Osteoblast (primary cell): ENCODE data around the gene HLA-DRB1. TPM values are rescaled to one million over a fixed set of nuclear protein-coding genes. Genes with fewer than 3 reads are reported as not detected.

Source experiments
- DNase-seq: peaks from one replicate; pipeline ENCODE4 v3.0.0; 2011; ENCODE audit warnings: low spot score, mixed read lengths; ENCODE audit not compliant: insufficient read length; ENCODE audit errors: missing footprints
- H2AFZ ChIP-seq: 2 replicates; pipeline ENCODE4 v1.6.0; 2011; ENCODE audit warnings: mild to moderate bottlenecking, low read length
- H3K27ac ChIP-seq: 2 replicates; pipeline ENCODE4 v1.5.1; 2011; ENCODE audit warnings: mild to moderate bottlenecking, low read depth, low read length, moderate library complexity
- H3K27me3 ChIP-seq: 2 replicates; pipeline ENCODE4 v1.6.0; 2012; ENCODE audit warnings: mild to moderate bottlenecking, control low read depth, inconsistent platforms, low read length, moderate library complexity; ENCODE audit not compliant: insufficient read depth
- H3K36me3 ChIP-seq: 2 replicates; pipeline ENCODE4 v1.5.1; 2011; ENCODE audit warnings: mild to moderate bottlenecking, low read length, control low read depth, moderate library complexity; ENCODE audit not compliant: insufficient read depth
- H3K4me1 ChIP-seq: 2 replicates; pipeline ENCODE4 v1.5.1; 2011; ENCODE audit warnings: mild to moderate bottlenecking, low read length, control low read depth, moderate library complexity; ENCODE audit not compliant: insufficient read depth
- H3K4me2 ChIP-seq: 2 replicates; pipeline ENCODE4 v1.6.0; 2011; ENCODE audit warnings: mild to moderate bottlenecking, low read length; ENCODE audit not compliant: insufficient read depth
- H3K4me3 ChIP-seq: fragments of 200-600 bp; sonication (generic); 3 replicates; pipeline ENCODE4 v1.5.1; 2012; ENCODE audit warnings: mild to moderate bottlenecking, low read length, inconsistent platforms; ENCODE audit not compliant: insufficient read depth
- H3K79me2 ChIP-seq: 2 replicates; pipeline ENCODE4 v1.6.0; 2012; ENCODE audit warnings: mild to moderate bottlenecking, low read length, control low read depth, inconsistent platforms; ENCODE audit not compliant: insufficient read depth
- H3K9me3 ChIP-seq: 2 replicates; pipeline ENCODE4 v1.5.1; 2011; ENCODE audit warnings: low read depth, low read length, control low read depth
- H4K20me1 ChIP-seq: 2 replicates; pipeline ENCODE4 v1.6.0; 2012; ENCODE audit warnings: mild to moderate bottlenecking, low read length, control low read depth; ENCODE audit not compliant: insufficient read depth
- total RNA-seq: library from RNA; depleted of rRNA; stranded (reverse); fragments of >200 nt; gene quantifications from 2 replicates; pipeline ENCODE4 v1.2.3, GENCODE V29; 2012
- TF ChIP-seq, protein P1 (sequence below): IDR thresholded peaks from 2 replicates; pipeline ENCODE4 v1.5.1; 2011; ENCODE audit warnings: mild to moderate bottlenecking, low read depth, low read length, moderate library complexity; ENCODE audit errors: extremely low read depth

Gene HLA-DRB1
- total RNA-seq, 1 donor, result 1.1 TPM

DNA sequence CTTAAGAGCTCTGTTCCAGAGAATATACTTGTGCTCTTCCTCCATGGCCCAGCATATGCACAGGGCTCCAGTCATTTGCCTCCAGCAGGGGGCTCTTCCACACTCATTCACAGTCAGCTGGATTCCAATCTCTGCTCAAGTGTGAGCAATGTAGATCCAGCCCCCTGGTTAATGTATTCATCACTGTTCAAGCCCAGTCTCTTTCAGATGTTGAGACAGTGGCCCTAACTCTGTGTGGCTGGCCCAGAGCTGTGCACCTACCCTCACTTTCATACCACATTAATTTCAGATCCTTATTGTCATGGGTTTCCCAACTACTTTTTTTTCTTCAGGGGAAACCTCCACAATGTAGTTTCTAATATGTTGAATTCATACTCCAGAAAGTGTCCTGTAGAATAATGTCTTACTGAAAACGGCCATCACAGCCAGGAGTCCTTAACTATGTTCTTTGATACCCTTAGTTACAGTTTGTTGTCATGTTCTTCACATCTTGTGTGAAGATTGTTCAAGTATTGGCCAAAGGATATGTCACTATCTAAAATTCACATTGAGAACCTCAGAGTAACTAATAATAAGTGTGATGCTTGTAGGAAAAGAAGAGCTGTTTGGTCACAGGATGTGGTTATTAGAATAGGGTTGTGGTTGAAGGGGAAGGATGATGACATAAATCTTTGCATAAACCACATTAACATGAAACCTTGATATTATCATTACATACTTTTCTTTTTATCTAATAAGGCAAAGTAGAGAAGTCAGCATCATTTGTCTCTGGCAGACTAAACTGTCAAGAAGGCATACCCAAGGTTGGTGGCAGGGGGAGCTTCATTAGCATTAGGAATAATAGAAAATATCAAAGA lies 33.1 kb upstream of the HLA-DRB1 start:
- H2AFZ ChIP-seq, result no peak overlapping the region
- H3K4me2 ChIP-seq, result no peak overlapping the region
- no peaks in the 10 kb centered on the region for H4K20me1 ChIP-seq
- TF ChIP-seq, protein P1, sequence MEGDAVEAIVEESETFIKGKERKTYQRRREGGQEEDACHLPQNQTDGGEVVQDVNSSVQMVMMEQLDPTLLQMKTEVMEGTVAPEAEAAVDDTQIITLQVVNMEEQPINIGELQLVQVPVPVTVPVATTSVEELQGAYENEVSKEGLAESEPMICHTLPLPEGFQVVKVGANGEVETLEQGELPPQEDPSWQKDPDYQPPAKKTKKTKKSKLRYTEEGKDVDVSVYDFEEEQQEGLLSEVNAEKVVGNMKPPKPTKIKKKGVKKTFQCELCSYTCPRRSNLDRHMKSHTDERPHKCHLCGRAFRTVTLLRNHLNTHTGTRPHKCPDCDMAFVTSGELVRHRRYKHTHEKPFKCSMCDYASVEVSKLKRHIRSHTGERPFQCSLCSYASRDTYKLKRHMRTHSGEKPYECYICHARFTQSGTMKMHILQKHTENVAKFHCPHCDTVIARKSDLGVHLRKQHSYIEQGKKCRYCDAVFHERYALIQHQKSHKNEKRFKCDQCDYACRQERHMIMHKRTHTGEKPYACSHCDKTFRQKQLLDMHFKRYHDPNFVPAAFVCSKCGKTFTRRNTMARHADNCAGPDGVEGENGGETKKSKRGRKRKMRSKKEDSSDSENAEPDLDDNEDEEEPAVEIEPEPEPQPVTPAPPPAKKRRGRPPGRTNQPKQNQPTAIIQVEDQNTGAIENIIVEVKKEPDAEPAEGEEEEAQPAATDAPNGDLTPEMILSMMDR, result peak; percentile 58
- no peaks in the 10 kb centered on the region for H3K4me1 ChIP-seq
- H3K36me3 ChIP-seq, result no peaks in the 10 kb centered on the region
- no peaks in the 10 kb centered on the region for H3K27me3 ChIP-seq
- H3K9me3 ChIP-seq, result no peaks in the 10 kb centered on the region
- H3K79me2 ChIP-seq, result no peaks in the 10 kb centered on the region
- no peak for DNase-seq
- H3K27ac ChIP-seq, result no peak overlapping the region
- H3K4me3 ChIP-seq, result no peak overlapping the region

DNA sequence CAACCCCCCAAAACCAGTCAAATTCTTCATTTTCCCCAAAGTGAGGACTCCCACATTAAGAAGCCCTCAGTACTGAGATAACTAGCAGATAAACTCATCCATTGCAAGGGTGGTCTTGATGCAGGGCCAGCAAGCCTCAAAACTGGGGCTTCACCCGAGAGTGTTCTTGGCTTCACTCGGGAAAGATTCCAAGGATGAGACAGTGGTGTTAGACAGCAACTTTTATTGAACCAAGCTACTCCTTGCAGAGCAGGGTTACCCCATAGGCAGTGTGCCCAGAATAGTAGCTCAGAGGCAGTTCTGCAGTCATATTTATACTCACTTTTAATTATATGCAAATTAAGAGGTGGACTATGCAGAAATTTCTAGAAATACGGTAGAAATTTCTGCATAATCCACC lies 31.7 kb upstream of the HLA-DRB1 start:
- Histone ChIP-seq H2AFZ (no peak overlapping the region), H3K9me3 (no peaks in the 10 kb centered on the region), H3K4me1 (no peaks in the 10 kb centered on the region), H3K79me2 (no peaks in the 10 kb centered on the region), H4K20me1 (no peaks in the 10 kb centered on the region), H3K27me3 (no peaks in the 10 kb centered on the region), H3K4me2 (no peak overlapping the region), H3K4me3 (no peak overlapping the region), H3K27ac (no peak overlapping the region), H3K36me3 (no peaks in the 10 kb centered on the region)
- TF ChIP-seq, protein P1, result no peak
- DNase-seq, result no peak

DNA sequence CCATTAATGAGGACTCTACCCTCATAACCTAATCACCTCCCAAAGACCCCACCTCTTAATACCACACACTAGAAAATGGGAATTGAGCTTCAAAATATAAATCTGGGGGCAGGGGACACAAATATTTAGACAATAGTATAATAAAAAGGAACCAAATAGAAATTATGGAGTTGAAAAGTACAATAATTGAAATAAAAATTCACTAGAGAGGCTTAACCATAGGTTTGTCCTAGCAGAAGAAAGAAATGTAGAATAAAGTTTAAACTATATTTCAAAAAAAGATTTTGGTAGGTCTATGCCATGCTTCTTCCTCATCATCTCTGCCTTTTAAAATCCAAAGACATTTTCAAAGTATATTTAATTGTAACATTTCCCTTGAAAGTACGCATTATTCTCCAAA lies 28.1 kb upstream of the HLA-DRB1 start:
- Histone ChIP-seq H3K9me3 (no peaks in the 10 kb centered on the region), H3K79me2 (no peaks in the 10 kb centered on the region), H4K20me1 (no peaks in the 10 kb centered on the region), H2AFZ (no peak overlapping the region), H3K4me2 (no peak overlapping the region), H3K4me3 (no peak overlapping the region), H3K27me3 (no peaks in the 10 kb centered on the region), H3K4me1 (no peaks in the 10 kb centered on the region), H3K36me3 (no peaks in the 10 kb centered on the region), H3K27ac (no peak overlapping the region)
- no peak for DNase-seq
- TF ChIP-seq, protein P1, result no peak

DNA sequence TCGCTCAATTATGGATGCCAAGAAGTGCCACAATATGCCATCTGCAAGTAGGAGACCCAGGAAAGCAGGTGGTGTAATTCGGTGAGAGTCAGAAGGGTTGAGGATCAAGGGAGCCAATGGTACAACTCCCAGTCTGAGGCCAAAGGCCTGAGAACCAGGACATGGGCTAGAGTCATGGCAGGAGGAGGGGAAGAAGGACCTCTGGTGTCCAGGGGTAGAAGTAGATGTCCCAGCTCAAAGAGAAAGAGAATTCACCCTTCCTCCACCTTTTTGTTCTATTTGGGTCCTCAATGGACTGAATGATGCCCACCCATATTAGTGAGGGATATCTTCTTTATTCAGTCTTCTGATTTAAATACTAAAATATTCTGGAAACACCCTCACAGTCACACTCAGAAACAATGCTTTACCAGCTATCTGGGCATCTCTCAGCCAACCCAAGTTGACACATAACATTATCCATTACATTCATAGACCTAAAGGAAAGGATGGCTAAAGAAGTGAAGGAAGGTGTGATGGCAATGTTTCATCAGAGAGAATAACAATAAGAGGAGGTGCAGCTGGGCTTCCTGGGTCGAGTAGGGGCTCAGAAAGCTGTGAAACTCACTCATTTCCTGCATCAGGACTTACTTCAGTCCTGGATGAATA lies 26.4 kb upstream of the HLA-DRB1 start:
- H3K4me3 ChIP-seq, result no peak overlapping the region
- H3K79me2 ChIP-seq, result no peaks in the 10 kb centered on the region
- DNase-seq, result no peak
- no peak overlapping the region for H2AFZ ChIP-seq
- no peak overlapping the region for H3K27ac ChIP-seq
- H3K27me3 ChIP-seq, result no peaks in the 10 kb centered on the region
- H3K4me2 ChIP-seq, result no peak overlapping the region
- H4K20me1 ChIP-seq, result no peaks in the 10 kb centered on the region
- TF ChIP-seq, protein P1, result no peak
- H3K4me1 ChIP-seq, result no peaks in the 10 kb centered on the region
- no peaks in the 10 kb centered on the region for H3K9me3 ChIP-seq
- H3K36me3 ChIP-seq, result no peaks in the 10 kb centered on the region
